GM23248 (cell line): ENCODE measurements around the gene DROSHA. TPM values are rescaled to one million over a fixed set of nuclear protein-coding genes. Genes with fewer than 3 reads are reported as not detected.

Source experiments
- DNase-seq: peaks from one replicate; pipeline ENCODE4 v3.0.0-alpha.2; 2015
- H2AFZ ChIP-seq: fragments of 200-600 bp; sonication (generic); 2 replicates; pipeline ENCODE4 v1.6.1; 2016; ENCODE audit warnings: antibody characterized with exemption
- H3F3A ChIP-seq: fragments of 200-600 bp; sonication (generic); 2 replicates; pipeline ENCODE4 v1.6.1; 2016; ENCODE audit warnings: mild to moderate bottlenecking, antibody characterized with exemption, mixed run types; ENCODE audit not compliant: insufficient read depth
- H3K27ac ChIP-seq: fragments of 200-600 bp; sonication (generic); 2 replicates; pipeline ENCODE4 v1.5.1; 2016; ENCODE audit warnings: mild to moderate bottlenecking
- H3K27me3 ChIP-seq: fragments of 200-600 bp; sonication (generic); replicated peaks from 2 replicates; pipeline ENCODE4 v1.6.1; 2016; ENCODE audit warnings: mild to moderate bottlenecking; ENCODE audit not compliant: insufficient read depth
- H3K36me3 ChIP-seq: fragments of 200-600 bp; sonication (generic); 2 replicates; pipeline ENCODE4 v1.6.1; 2016; ENCODE audit warnings: low read depth, mild to moderate bottlenecking
- H3K4me1 ChIP-seq: fragments of 200-600 bp; sonication (generic); 2 replicates; pipeline ENCODE4 v1.6.1; 2016; ENCODE audit warnings: mild to moderate bottlenecking; ENCODE audit not compliant: insufficient read depth
- H3K4me2 ChIP-seq: fragments of 200-600 bp; sonication (generic); one replicate; pipeline ENCODE4 v1.6.1; 2016; ENCODE audit warnings: mild to moderate bottlenecking; ENCODE audit not compliant: unreplicated experiment
- H3K4me3 ChIP-seq: fragments of 200-600 bp; sonication (generic); 2 replicates; pipeline ENCODE4 v1.5.1; 2016; ENCODE audit warnings: mild to moderate bottlenecking
- H3K79me2 ChIP-seq: fragments of 200-600 bp; sonication (generic); 2 replicates; pipeline ENCODE4 v1.6.1; 2016; ENCODE audit warnings: mild to moderate bottlenecking; ENCODE audit not compliant: insufficient read depth
- H3K9ac ChIP-seq: fragments of 200-600 bp; sonication (generic); 2 replicates; pipeline ENCODE4 v1.6.1; 2016; ENCODE audit warnings: mild to moderate bottlenecking
- H3K9me2 ChIP-seq: fragments of 200-600 bp; sonication (generic); 2 replicates; pipeline ENCODE4 v1.6.1; 2016; ENCODE audit warnings: mixed run types, mild to moderate bottlenecking, moderate library complexity; ENCODE audit not compliant: insufficient read depth
- H3K9me3 ChIP-seq: fragments of 200-600 bp; sonication (generic); one replicate; pipeline ENCODE4 v1.6.1; 2017; ENCODE audit warnings: low read depth
- H4K20me1 ChIP-seq: fragments of 200-600 bp; sonication (generic); 2 replicates; pipeline ENCODE4 v1.6.0; 2016; ENCODE audit not compliant: insufficient read depth
- EZH2 ChIP-seq: fragments of 200-600 bp; sonication (generic); IDR thresholded peaks from 2 replicates; pipeline ENCODE4 v1.6.1; 2018; ENCODE audit warnings: antibody characterized with exemption, mild to moderate bottlenecking; ENCODE audit not compliant: insufficient read depth, poor library complexity, severe bottlenecking
- EZH2phosphoT487 ChIP-seq: fragments of 200-600 bp; sonication (generic); IDR thresholded peaks from 2 replicates; pipeline ENCODE4 v1.6.1; 2018; ENCODE audit warnings: antibody characterized with exemption, moderate library complexity, mild to moderate bottlenecking, low read depth; ENCODE audit not compliant: insufficient read depth
- WGBS, 2 experiments: methylation state at CpG; one replicate each; pipeline ENCODE4 v1.1.6; 2015 to 2017; ENCODE audit warnings: low lambda C conversion rate in 2 of 2, low coverage in 1 of 2; ENCODE audit errors: missing lambda C conversion rate in 2 of 2; 5-methylcytosine and 5-hydroxymethylcytosine counted together
- in situ Hi-C: fragments of 300-500 bp; cut with MboI; formaldehyde crosslinking; loops from 2 replicates; pipeline ENCODE4 v1.15.0; 2020
- polyA plus RNA-seq: library from polyadenylated mRNA; unstranded; fragments of >200 nt; fragmentation: Nextera tagmentation; extraction: Ambion mirVana; gene quantifications from 2 replicates; pipeline ENCODE4 v1.2.1, GENCODE V29; 2016
- total RNA-seq: library from RNA; depleted of rRNA; stranded (reverse); fragments of >200 nt; shearing (Covaris generic); gene quantifications from 2 replicates; pipeline ENCODE4 v1.2.3, GENCODE V29; 2014

Gene DROSHA
- total and polyA plus RNA-seq, 2 experiments from 2014 or later: 26.0 to 28.7 TPM

- Histone ChIP-seq H3K9ac (no peak overlapping the region), H3K36me3 (peaks cover 12% of the 10 kb centered on the region; the same call in 1 of the 2 replicates), H3K4me3 (no peak overlapping the region), H3K4me2 (no peak overlapping the region), H2AFZ (no peak overlapping the region), H4K20me1 (no peaks in the 10 kb centered on the region), H3K9me3 (no peaks in the 10 kb centered on the region), H3K79me2 (no peaks in the 10 kb centered on the region), H3K4me1 (no peaks in the 10 kb centered on the region), H3K9me2 (no peaks in the 10 kb centered on the region), H3F3A (no peaks in the 10 kb centered on the region), H3K27ac (no peak overlapping the region), H3K27me3 (no peaks in the 10 kb centered on the region)
- no peak for DNase-seq
- WGBS, 2 experiments: 97% methylated on average over 4 of the region's 4 CpGs
- no peak for TF ChIP-seq EZH2phosphoT487
- no peak for TF ChIP-seq EZH2
- in situ Hi-C loops: no loop called here
These were observed 31.6 kb downstream of the DROSHA start for GRCh38 chr5:31500256-31500655.

DNA sequence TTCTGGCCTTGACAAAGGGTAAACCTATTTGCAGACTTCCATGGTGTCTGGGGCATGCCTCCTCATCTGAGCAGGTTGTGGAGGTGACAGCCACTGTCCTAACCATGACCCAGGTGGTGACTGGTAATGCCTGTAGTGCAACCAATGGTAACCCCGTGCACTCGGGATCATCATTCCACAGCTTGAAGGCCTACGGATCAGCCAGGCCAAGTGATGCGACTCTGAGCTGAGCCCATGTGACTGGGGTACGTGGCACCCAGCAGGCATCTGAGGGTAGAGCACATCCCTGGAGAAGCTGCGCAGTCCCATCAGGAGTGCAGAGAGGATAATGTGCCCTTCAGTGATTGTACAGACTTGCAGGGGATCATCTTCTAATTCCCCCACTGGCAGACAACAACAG lies 35.0 kb downstream of the DROSHA start:
- DNase-seq: no peak
- H3K36me3 ChIP-seq: peaks cover 33% of the 10 kb centered on the region
- no peaks in the 10 kb centered on the region for H3K4me1 ChIP-seq
- H3K9me2 ChIP-seq: no peaks in the 10 kb centered on the region
- no peak overlapping the region for H3K4me3 ChIP-seq
- no peak overlapping the region for H2AFZ ChIP-seq
- in situ Hi-C loops: no loop called here
- H3K4me2 ChIP-seq: no peak overlapping the region
- TF ChIP-seq EZH2phosphoT487 (no peak), EZH2 (no peak)
- no peaks in the 10 kb centered on the region for H3K27me3 ChIP-seq
- H3K9me3 ChIP-seq: no peaks in the 10 kb centered on the region
- no peaks in the 10 kb centered on the region for H3K79me2 ChIP-seq
- H3F3A ChIP-seq: no peaks in the 10 kb centered on the region
- WGBS, 2 experiments: 97 to 98% methylated on average over 6 of the region's 6 CpGs
- no peaks in the 10 kb centered on the region for H4K20me1 ChIP-seq
- no peak overlapping the region for H3K9ac ChIP-seq
- no peak overlapping the region for H3K27ac ChIP-seq

- 29 to 37% methylated on average over 2 of the region's 2 CpGs for WGBS, 2 experiments
- no peak overlapping the region for H3K4me2 ChIP-seq
- no peaks in the 10 kb centered on the region for H4K20me1 ChIP-seq
- peaks cover 35% of the 10 kb centered on the region for H3K36me3 ChIP-seq
- H3K79me2 ChIP-seq: no peaks in the 10 kb centered on the region
- no peaks in the 10 kb centered on the region for H3K27me3 ChIP-seq
- no peaks in the 10 kb centered on the region for H3F3A ChIP-seq
- no peak overlapping the region for H3K27ac ChIP-seq
- H3K9ac ChIP-seq: no peak overlapping the region
- no peak for TF ChIP-seq EZH2
- TF ChIP-seq EZH2phosphoT487: no peak
- H3K9me2 ChIP-seq: no peaks in the 10 kb centered on the region
- H3K4me3 ChIP-seq: no peak overlapping the region
- DNase-seq: no peak
- H2AFZ ChIP-seq: no peak overlapping the region
- in situ Hi-C loops: no loop called here
- H3K9me3 ChIP-seq: no peaks in the 10 kb centered on the region
- H3K4me1 ChIP-seq: no peaks in the 10 kb centered on the region
These were observed 35.6 kb downstream of the DROSHA start for GRCh38 chr5:31496301-31496700.

DNA sequence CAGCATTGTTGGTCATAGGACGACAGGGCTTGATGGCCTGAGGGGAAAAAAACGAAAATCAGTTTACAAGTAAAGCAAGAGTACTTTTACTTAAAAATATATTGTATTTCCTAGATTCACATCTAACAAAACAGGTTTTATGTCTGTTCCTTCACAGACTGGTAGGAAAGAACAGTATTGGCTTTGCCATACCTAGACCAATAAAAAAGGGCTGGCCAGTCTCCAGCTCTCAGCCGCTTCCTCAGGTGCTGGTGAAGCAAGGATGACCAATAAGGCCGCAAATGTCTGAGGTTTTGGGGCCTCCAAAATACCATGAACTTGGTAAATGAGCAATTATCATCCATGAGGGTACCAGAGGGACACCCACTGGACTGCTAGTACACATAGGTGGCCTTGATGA lies 36.6 kb downstream of the DROSHA start:
- 96 to 97% methylated on average over 4 of the region's 4 CpGs for WGBS, 2 experiments
- no peaks in the 10 kb centered on the region for H3K9me3 ChIP-seq
- peaks cover 35% of the 10 kb centered on the region for H3K36me3 ChIP-seq
- H3K4me2 ChIP-seq: no peak overlapping the region
- H3K4me3 ChIP-seq: no peak overlapping the region
- H3K79me2 ChIP-seq: no peaks in the 10 kb centered on the region
- no peak overlapping the region for H3K27ac ChIP-seq
- no peak for DNase-seq
- no peaks in the 10 kb centered on the region for H3K27me3 ChIP-seq
- no peaks in the 10 kb centered on the region for H4K20me1 ChIP-seq
- no peaks in the 10 kb centered on the region for H3F3A ChIP-seq
- H3K4me1 ChIP-seq: no peaks in the 10 kb centered on the region
- no peak overlapping the region for H2AFZ ChIP-seq
- in situ Hi-C loops: no loop called here
- no peaks in the 10 kb centered on the region for H3K9me2 ChIP-seq
- no peak for TF ChIP-seq EZH2
- TF ChIP-seq EZH2phosphoT487: no peak
- no peak overlapping the region for H3K9ac ChIP-seq

DNA sequence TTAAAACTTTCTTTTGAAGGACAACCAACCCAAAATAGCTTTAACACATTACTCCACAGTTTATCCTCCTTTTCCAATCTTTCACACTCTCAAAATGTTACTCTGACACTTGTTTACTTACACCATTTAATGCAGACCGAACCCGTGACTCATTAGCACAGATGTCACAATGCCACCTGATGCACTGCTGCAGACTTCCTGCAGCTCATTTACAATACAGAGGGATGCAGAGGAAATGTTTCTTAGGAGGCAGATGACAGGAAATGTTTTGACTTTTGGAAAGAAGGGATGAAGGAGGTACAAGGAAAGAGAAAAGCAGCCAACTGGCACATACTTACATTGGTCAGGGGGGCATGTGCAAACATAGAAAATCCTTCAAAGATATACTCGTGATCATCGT lies 39.0 kb downstream of the DROSHA start:
- WGBS, 2 experiments: 95 to 98% methylated on average over 4 of the region's 4 CpGs
- in situ Hi-C loops: no loop called here

More for the DNA sequence above, 39.0 kb downstream of the DROSHA start:
- no peaks in the 10 kb centered on the region for H4K20me1 ChIP-seq
- no peaks in the 10 kb centered on the region for H3K27me3 ChIP-seq
- no peak overlapping the region for H3K4me2 ChIP-seq
- peak; percentile 14 for DNase-seq
- H3K9ac ChIP-seq: no peak overlapping the region
- H3K36me3 ChIP-seq: peaks cover 47% of the 10 kb centered on the region
- H3K79me2 ChIP-seq: no peaks in the 10 kb centered on the region
- no peaks in the 10 kb centered on the region for H3F3A ChIP-seq
- no peak overlapping the region for H3K4me3 ChIP-seq
- no peaks in the 10 kb centered on the region for H3K4me1 ChIP-seq
- no peaks in the 10 kb centered on the region for H3K9me2 ChIP-seq
- no peak overlapping the region for H3K27ac ChIP-seq
- no peak overlapping the region for H2AFZ ChIP-seq
- H3K9me3 ChIP-seq: no peaks in the 10 kb centered on the region
- TF ChIP-seq EZH2 (no peak), EZH2phosphoT487 (no peak)
